Stimulated activated CD4-positive, alpha-beta T cell treated with anti-CD3 and anti-CD28 coated beads, Interleukin-12 subunit alpha, Interleukin-12 subunit beta, amount 100 ng/mL, for 48 hours (primary cell): ENCODE results near the gene LEMD2.

Source experiments
- DNase-seq, 3 donors: peaks; one replicate each; pipeline ENCODE4 v3.0.0-alpha.2; 2020; ENCODE audit warnings: low read depth in 2 of 3, low spot score in 1 of 3

Gene LEMD2

GRCh38 chr6:33777398-33778388 lies 11.2 kb downstream of the LEMD2 start:
- no peak for DNase-seq

- no peak for DNase-seq
Measured at GRCh38 chr6:33776764-33777163, 12.2 kb downstream of the LEMD2 start.

- DNase-seq: no peak
Measured at GRCh38 chr6:33776186-33776585, 12.7 kb downstream of the LEMD2 start.

GRCh38 chr6:33774774-33775173 lies 14.2 kb downstream of the LEMD2 start:
- no peak for DNase-seq

GRCh38 chr6:33772902-33773472 lies 15.9 kb downstream of the LEMD2 start:
- DNase-seq: no peak

GRCh38 chr6:33772082-33772830 lies 16.7 kb downstream of the LEMD2 start:
- DNase-seq: no peak

- DNase-seq: peak; percentile 35 to 53 (median 38)
Measured at GRCh38 chr6:33771146-33772081, 17.5 kb downstream of the LEMD2 start.

GRCh38 chr6:33770833-33771145 lies 18.1 kb downstream of the LEMD2 start:
- DNase-seq: no peak

- DNase-seq: no peak
Measured at GRCh38 chr6:33770124-33770832, 18.7 kb downstream of the LEMD2 start.

- no peak for DNase-seq
Measured at GRCh38 chr6:33769248-33769821, 19.6 kb downstream of the LEMD2 start.

GRCh38 chr6:33768644-33769120 lies 20.2 kb downstream of the LEMD2 start:
- peak; percentile 54 to 77 (median 68) for DNase-seq

- no peak for DNase-seq
Measured at GRCh38 chr6:33766921-33767907, 21.7 kb downstream of the LEMD2 start.

GRCh38 chr6:33765368-33765767 lies 23.6 kb downstream of the LEMD2 start:
- DNase-seq: no peak

- DNase-seq: no peak
Measured at GRCh38 chr6:33764036-33764435, 24.9 kb downstream of the LEMD2 start.

GRCh38 chr6:33763483-33763882 lies 25.4 kb downstream of the LEMD2 start:
- DNase-seq: no peak

- DNase-seq: no peak
Measured at GRCh38 chr6:33762713-33763112, 26.2 kb downstream of the LEMD2 start.

GRCh38 chr6:33761922-33762629 lies 26.9 kb downstream of the LEMD2 start:
- DNase-seq: peak; percentile 21 to 36 (median 35)

GRCh38 chr6:33761581-33761921 lies 27.4 kb downstream of the LEMD2 start:
- DNase-seq: no peak
